RPMI8226 (cell line): ENCODE measurements around the gene ANTKMT.
"Not testable (repeated sequence)": the region's sequence is repeated elsewhere in the genome, so short reads cannot be mapped to it uniquely, and the experiment has no call there.

ENCODE experiments used
- DNase-seq: peaks from one replicate; pipeline ENCODE4 v3.0.0-alpha.2; 2015

ANTKMT gene

DNA sequence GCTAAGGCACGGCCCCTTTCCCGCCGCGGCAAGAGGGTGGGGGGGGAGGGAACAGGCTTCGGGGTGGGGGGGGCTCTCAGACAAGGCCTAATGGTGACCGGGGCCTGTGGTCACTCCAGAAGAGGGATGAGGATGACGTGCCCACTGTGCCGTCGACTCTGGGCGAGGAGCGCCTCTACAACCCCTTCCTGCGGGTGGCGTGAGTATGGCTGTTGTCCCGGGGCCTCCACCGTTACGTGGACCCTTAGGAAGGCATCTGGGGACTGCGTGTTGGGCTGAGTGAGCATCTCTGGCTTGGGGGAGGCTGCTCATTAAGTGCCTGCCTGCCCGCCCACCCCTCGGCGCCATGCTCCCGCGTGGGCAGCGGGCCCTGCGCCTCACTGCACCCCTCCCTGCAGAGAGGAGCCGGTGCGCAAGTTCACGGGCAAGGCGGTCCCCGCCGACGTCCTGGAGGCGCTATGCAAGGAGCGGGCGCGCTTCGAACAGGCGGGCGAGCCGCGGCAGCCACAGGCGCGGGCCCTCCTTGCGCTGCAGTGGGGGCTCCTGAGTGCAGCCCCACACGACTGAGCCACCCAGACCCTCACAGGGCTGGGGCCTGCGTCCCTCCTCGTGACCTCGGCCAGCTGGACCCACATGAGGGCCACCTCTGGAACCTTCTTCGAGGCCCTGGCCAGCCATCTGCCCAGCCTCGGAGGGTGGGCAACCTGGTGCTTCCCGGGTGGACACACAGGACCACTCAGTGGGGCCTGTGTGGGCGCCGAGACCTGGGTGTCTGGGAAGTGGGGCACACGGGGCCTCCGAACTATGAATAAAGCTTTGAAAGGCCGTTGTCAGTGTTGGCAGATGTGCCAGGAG, 8.2 kb downstream of the ANTKMT start:
- DNase-seq: peak; percentile 26

DNA sequence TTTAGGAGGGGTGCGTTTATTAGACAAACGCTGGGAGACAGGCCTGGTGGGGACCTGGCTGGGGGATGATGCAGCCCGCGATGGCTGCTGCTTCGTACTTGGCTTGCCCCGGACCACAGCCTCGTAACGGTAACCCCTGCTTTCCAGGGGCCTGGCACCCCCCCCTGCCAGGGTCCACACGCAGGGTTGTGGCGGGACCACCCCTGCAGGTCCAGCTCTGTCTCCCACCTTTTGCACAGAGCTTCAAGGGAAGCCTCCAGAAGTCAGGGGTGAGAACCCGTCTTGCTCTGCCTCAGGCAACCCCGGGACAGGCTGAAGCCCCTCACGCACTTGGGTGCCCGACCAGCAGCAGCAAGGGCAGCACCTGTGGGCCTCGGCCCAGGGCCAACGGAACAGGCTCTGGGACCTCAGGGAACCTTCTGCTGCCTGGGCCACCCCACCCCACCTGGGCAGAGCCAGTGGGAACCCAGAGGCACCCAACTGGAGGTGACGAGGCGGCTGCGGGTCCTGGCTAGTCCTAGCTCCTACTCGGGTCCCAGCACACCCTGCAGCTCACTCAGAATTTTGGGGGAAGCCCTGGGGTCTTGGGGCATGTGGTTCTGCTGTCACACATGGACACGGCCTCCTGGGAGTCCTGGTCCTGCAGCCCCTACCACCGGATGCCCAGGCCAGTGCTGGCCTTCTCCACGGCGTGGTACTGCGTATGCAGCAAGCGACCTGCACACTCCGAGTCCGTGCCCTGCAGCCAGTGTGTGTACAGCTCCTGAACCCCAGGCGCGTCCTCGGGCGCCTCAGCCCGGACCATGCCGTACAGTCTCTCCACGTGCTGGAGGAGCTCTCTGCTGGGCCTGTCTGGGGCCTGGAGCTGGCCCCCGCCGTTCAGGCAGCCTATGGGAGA, 9.1 kb downstream of the ANTKMT start:
- no peak for DNase-seq

DNA sequence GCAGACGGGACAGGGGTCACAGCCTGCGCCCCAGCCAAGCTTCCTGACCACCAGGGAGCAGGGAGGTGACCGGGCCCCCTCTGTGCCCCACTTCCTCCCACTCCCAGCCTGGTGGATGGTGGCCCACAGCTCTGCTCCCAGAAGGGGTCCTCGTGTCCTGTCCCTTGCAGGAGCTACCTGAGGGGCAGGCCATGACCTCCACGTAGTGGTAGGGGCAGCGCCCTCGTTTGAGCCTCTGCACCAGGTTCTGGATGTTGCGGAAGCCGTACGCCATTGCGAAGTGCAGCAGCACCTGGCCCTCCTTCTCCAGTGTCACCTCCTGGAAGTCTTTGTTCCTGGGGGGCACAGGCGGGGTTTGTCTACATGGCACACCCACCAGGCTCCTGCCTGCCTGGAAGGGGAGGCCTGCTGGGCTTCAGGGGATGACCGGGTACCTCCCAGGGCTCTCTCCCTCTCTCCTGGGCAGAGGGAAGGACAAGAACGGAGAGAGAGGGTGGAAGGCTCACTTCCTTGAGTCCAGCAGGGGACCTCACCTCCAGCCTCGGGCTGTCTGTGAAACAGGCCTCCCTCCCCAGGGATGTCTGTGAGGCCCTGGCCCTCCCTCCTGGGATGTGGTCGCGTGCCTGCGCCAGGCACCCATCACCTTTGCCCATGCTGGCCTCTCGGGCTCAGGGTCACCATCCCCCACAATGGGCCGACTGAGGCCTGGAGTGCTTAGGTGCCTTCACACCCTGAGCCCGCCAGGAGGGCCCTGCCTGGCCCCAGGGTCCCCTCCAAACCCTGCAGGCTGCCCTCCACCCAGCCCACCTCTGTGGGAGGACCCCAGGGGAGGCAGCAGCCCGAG, 9.9 kb downstream of the ANTKMT start:
- no peak for DNase-seq

DNA sequence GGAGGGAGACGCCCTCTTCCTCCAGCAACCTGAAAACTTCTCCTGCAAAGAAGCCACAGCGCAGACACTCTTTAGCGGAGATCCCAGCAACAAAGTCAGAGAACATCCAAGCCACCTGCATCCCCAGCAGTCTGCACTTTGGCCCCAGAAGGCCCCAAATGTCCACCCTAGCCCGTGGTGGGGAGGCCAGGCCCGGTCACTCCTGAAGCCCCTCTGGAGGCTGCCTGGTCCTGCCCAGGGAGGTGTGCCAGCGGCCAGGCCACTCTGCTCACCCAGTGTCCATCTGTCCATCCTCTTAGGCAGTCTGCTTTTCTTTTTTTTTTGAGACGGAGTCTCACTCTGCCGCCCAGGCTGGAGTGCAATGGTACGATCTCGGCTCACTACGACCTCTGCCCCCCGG, 11.4 kb downstream of the ANTKMT start:
- DNase-seq: no peak

DNA sequence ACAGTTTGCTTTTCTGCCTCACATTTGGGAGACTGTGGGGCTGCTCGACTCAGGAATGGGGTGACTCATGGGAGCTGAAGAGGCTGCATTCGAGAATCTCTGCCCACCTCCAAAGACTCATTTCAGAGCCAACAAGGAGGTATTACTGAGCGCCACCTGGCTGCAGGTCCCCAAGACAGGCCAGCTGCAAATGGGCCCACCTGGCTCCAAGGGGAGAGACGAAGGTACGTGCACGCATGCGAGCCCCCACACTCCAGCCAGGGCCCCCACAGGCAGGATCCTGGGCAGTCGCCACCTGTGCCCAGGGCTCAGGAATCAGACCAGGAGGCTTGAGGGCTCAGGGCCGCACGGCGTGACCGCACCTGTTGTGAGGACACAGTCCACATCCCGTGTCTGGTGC, 12.0 kb downstream of the ANTKMT start:
- DNase-seq: no peak

DNA sequence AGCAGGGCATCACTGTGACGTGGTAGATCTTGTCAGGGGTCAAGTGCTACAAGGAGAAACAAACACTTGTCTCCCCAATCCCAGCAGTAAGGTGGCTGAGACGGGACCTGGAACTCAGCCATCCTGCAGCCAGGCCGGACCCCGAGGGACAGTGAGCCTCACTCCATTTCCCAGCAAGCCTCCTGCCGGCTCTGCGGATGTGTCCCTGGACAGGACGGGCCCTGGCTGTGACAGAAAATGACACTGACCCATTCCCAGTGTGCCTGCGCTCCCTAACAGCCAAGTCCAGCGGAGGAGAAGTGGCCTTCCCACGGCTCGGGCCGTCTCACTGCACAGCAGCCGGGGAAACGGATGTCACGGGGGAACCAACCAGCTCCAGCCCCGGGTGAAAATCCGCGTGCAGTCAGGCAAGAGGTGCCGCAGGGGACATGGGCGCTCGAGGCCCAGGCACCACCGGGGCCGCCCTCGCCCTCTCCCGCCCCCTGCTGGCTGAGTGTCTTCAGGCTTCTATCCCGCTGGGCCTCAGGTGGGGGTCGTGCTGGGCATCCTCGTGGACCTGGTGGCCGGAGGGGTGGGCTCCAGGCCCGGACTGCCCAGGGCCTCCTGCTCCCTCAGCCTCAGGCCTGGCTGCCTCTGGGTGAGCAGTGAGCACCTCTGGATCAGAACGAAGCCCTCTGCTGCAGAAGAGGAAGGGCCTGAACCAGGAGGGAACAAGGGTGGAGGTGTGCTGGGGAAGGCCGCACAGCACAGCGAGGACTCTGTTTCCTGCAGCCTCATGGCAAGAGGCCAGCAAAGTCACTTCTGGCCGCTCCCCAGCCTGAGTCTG, 12.6 kb downstream of the ANTKMT start:
- peak; percentile 12 for DNase-seq

DNA sequence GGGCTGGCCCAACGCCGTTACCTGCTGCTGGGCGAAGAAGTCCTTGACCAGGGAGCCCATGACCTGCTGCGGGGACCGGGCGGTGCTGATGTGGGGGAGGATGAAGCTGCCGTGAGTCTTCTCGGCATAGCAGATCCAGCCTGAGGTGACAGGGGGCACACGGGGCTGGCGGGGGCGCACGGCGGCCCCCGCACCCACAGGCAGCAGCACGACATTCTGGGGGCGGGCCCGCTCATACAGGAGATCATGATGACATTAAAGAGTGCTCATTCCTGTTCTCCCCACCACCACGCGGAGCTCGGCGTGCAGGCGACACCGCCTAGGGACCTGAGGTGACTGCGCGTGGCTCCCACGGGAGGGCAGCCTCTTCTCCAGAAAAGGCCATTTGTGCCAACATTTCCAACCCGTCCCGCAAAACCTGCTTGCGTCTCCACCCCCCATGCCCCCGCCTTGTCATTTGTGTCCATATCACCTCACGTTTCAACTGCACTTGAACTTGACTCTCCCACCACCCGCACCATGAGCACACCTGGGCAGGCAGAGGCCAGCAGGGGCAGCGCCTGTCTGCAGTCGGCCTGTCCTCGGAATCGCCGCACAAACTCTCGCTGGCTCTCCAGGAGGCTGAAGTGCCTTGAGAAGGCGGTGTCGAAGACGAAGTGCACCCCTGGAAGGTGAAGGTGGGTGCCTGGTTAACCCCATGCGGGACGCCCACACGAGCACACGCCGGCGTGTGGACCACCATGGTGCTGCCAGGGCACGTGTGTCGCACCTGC, 13.4 kb downstream of the ANTKMT start:
- DNase-seq: no peak

DNA sequence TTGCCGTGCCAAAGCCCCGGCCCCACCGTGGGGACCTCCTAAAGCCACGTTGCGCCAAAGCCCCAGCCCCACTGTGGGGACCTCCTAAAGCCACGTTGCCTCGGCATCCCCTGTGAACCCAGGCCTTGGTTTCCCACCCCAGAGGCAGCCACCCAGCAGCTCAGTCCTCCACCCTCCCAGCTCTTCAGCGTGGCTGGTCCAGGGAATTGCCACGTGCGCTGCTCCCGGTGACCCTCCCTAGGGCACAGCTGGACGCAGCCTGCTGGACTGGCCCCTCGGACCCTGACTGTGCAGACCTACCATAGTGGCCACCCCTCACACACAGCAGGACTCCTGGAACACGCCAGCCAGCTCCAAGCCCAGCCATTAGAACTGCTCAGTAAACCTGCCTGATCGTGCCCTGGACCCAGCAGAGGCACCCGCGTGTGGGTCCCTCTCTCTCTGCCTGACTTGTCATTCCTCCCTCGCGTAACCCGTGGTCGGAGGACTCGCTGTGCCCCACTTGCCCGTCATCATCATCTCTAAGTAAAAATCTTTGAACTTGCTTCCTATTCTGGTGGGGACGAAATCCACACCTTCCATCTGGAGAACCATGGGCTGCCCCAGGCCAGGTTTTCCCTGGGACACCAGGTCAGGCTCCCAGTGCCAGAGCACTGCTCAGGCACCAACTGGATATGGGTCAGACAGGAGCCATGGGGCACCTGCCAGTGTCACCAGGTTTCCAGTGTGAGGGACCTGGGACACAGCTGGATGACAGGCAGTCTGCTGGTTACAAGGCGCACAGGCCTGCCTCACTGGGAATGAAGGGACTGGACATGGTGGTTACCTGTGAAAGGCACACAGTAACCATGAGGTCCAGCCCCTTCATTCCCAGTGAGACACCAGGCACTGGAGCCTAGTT, 14.3 kb downstream of the ANTKMT start:
- no peak for DNase-seq

DNA sequence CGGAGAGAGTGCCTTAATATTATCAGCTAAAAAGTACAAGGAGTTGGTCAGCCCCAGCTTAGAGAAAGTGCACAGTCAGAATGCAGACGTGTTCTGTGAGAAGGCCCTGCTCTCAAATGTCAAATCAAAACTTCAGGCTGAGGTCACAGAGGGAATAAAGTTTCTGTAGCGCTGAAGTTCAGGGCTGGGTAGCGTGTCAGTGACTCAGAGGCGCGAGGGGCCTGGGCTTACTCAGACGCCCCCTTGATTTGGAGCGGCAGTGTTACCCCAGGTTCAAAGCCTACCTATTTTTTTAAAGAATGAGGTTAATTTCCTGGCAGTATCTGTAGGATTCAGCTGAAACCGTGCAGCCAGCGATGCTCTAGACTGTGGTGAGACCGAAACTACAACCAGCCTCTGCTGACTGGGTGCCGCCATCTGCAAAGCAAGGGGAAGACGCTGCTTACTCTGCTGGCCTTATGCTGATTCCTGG, 15.1 kb downstream of the ANTKMT start:
- DNase-seq: peak; percentile 80

DNA sequence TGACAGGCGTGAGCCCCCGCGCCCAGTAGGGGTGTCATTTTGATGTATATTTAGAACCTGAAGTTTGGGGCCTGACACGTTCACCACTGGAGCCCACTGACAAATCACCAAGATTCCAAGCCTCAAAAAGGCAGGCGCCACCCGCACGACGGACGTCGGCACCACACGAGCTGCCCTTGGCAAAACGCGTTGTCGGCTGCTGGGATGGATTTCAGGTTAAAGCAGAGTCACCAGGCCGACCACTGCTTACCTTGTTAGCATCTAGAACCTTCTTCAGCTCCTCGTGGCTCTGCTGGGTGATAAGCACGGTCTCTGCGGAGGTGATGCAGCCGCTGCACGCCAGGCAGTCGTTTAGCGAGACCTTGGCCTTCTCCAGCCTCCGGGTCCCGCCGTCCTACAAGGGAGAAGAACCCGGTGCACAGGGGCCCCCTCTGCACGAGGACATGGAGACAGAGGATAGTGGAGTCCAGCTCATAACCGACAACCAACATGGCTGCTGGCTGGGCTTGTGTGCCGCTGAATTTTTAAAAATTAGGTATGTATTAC, 16.1 kb downstream of the ANTKMT start:
- DNase-seq: no peak

DNA sequence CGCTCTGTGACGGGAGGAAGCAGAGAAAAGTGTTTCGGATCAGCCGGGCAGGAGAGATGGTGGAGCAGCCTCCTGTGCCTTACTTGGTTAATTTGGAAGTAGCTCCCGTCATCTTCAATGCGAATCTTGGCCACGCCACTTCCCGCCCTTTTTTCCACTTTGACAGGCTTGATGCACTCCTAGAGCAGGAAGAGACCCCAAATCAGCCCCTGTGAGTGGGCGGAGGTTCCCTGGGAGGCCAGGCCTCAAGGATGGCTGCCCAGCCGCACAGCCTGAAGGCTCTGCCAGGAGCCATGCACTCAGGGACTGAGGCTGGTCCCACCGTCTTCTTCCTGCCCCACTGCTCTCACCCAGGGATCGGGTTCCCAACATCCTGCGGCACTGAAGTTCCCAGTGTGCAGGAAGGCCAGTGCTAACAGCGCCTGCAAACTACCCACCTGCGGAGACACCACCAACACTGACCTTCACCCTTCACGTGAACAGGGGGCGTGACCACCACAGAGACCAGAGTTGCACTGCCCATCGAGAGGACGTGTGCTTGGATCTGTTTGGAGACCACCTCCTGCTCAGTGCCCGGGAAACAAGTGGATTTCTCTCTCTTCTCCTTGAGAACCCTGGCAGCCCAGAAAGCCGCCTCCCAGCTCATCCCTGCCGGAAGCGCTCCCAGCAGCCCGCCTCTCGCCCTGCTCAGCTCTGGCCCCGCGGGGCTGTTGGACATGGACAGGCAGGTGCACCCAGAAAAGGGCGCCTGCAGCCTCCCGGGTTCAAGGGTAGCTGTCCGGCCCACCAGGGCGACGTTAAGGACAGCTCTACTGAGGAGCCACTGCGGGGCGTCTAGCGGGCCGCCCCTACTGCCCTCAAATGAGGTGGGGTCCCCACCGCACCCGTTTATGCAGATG, 18.9 kb downstream of the ANTKMT start:
- DNase-seq: no peak

DNA sequence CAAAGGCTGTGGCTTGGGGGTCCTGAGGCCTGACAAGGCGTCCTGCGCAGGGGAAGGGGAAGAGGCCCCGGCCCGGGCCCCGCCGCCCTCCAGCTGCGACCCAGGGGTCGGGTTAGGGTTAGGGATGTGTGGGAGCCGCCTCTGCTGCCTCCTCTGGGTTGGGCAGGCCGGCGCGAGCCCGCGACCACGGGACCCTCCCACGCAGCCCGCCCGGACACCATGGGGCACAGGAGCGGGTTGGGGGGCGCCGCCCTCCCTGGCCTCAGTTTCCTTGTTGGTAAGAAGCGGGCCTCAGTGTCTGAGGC, 19.5 kb downstream of the ANTKMT start:
- DNase-seq: no peak

DNA sequence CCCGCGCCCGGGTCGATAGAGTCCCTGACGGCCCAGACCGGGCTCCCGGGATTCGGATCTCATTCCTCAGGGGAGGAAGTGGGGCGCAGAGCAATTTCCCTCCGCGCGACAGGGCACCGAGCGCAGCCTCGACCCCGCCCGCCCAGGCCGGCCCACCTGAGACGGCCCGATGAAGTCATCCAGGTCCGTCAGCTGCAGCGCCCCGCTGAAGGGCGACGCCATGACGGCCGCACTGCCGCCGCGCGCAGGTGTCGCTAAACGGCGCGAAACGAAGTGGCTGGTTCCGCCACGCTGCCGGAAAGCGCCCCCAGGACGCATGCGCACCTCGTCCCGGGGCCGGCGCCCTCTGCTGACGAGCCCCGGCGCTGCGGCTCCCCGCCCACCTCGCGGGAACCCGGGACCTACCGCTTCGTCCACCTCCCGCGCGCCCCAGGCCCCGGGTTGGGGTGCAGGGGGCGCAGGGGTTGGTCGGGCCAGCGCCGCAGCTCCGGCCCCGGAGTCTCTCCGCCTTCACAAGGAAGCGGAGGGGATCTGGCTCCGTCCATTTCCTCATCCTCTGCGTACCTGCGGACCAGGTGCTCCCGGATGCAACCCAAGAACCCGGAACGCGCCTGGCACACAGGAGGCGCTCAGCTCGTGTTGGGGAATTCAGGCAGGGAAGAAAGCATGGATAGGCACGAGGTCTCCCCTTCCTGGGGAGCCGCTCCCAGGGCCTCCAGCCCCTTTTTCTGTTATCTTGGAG, 20.0 kb downstream of the ANTKMT start, which contains the start of gene CIAO3:
Gene CIAO3 (minus strand): TSS at position 234 of the 742 bp plus-strand sequence. CDS start 12 bp downstream, at position 222.
- peak; percentile 97 for DNase-seq

DNA sequence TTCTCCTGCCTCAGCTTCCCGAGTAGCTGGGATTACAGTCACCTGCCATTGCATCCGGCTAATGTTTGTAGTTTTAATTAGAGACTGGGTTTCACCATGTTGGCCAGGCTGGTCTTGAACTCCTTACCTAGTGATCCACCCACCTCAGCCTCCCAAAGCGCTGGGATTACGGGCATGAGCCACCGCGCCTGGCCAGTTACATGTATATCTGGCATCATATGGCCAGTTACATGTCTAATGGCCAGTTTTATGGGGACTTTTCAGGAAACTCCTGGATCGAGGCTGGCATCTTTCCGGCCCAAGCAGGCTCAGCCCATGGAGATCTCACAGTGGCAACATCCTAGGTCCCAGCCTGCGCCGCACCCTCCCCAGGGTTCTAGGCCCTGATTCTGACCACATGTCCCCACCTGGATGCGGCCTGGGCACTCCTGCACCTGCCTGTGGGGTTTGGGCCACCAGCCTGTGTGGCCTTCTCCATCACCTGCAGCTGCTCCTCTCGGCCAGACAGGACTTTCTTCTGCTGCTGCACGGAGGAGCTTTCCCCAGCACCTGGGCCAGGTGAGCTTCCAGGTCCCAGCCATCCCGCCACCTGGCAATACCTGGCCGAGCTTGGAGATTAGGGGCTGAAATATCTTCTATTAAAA, 21.2 kb downstream of the ANTKMT start:
- peak; percentile 66 for DNase-seq

DNA sequence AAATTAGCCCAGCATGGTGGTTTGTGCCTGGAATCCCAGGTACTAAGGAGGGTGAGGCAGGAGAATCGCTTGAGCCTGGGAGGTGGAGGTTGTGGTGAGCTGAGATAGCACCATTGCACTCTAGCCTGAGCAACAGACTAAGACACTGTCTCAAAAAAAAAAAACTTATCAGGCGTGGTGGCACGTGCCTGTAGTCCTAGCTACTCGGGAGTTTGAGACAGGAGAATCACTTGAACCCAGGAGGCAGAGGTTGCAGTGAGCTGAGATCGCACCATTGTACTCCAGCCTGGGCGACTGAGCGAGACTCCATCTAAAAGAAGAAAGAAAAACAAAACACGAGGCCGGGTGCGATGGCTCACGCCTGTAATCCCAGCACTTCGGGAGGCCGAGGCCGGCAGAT, 21.9 kb downstream of the ANTKMT start:
- not testable (repeated sequence) for DNase-seq

DNA sequence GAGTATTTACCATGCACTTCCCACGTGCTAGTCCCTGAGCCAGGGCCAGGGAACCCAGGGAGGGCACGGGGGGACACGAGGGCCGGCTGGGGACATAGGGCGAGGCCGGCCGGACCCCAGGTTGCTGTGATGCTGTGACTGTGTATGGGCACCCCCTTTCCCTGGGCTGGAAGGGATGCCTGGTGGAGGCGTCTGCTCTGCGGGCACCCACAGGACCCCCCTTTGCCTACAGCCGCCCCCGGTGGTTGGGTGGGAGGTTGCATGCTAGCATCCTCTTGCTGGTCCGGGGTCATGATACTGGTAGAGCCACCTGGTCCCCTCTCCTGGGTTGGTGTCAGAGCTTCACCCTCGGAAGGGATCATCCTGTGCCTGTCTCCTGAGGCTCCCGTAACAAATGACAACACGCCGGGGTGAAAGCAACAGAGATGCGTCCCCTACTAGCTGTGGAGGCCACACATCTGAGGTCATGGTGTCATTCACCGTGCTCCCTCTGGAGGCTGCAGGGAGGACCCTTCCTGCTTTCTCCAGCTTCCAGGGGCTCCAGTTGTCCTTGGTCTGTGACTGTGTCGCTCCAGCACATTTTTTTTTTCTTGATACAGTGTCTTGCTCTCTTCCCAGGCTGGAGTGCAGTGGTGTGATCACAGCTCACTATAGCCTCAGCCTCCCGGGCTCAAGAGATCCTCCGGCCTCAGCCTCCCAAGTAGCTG, 23.0 kb downstream of the ANTKMT start:
- no peak for DNase-seq

DNA sequence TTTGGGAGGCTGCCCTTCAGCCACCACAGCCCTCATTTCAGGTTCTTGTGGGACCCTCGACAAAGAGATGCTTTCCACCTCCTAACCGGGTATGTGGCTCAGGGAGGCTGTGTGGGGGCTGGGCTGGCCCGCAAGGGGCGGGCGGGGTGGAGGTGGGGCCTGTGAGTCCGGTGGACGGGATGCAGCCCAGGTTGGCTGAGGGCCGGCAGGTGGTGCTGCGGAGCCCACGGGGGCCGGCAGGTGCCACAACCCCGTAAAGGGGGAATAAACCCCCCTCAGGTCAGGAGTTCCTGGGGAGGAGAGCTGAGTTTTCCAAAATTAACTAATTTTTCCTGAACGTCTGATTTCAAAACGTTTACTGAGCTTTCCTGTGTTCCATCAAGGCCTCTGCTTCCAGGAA, 24.8 kb downstream of the ANTKMT start:
- DNase-seq: peak; percentile 73
